Stimulated activated CD8-positive, alpha-beta memory T cell treated with anti-CD3 and anti-CD28 coated beads, Interleukin-2, amount 100 ng/mL, for 1 hour (primary cell): ENCODE measurements around the gene CTBP2.

ENCODE experiments used
- DNase-seq, 2 donors: peaks; one replicate each; pipeline ENCODE4 v3.0.0-alpha.2; 2020; ENCODE audit warnings: low read depth in 2 of 2

CTBP2 gene

DNA sequence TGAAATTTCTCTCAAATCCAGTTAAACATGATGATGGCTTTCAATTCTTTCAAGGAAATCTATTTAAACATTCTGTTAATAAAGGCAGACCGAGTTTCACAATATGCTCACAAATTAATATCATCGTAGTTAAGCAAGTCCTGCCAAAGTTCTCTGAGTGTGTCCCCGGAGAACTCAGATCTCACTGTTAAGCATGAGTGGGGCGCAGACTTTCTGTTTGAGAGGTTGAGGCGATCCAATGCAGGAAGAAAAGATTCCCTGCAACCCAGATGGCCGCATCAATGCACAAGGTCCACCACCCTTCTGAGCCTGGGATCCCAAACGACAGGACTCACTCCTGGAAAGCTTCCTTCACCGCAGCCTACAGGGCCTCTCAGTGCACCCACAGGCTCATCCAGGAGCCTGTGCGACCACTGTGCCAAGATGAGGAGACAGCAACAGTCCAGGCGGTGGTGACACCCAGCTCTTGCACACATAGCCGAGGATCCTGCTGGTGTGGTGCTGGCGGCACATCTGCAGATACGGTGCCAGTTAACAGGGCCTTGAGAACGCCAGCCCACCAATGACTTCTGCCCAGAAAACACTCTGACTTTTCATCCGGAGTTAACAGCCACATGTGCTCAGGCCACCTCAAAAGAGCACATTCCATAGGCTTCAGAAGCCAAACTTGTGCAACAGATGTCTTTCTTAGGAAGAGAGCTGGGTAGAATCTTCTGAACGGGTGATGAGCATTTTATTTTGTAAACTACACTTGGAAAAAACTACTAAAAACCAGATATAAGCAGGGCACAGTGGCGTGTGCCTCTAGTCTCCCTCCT, 116.3 kb downstream of the CTBP2 start:
- no peak for DNase-seq

DNA sequence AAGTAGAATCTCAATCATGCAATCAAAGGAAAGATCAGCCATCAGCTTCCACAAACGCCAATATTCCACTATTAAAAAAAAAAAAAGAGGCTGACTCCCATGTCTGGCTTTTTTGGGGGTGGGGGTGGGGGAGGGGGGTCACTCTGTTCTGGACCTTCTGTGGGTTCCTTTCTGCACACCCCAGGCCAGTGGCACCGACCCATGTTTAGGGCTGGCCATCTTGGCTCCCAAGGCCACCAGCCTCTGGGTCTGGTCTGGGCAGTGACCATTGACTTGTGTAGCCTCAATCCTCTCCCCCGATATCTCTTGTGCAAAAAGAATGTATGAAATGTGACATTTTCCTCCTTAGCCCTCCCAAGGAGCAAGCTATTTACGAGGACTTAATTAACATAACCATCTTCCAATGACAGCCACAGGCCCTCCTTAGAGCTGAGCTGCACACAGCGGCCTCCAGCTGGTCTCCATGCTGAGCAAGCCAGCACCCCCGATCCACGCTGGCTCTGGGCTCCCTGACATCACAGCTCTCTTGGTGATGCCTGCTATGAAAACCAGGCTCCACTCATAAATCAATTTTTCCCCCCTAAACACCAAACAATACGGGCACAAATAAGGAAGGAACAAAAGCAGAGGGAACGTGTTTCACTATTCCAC, 118.4 kb downstream of the CTBP2 start:
- no peak for DNase-seq

DNA sequence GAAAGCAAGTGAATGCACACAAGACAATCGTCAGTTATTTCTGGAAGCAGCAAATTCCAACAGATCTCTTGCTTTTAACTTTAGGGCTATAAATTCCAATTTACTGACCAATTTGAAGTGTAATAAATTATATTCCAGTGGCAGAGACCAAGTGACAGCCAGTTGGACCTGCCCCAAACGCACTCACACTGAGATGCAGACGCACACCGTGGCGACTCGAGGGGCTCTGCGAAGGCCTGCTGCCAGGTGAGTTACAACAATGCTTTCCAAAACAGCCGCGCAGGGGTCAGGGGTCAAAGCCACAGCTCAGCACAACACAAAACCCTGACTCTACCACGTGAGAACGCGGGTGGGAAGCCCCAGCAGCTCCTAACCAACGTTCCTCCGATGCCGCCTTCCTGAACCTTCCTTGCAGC, 121.0 kb downstream of the CTBP2 start:
- no peak for DNase-seq

DNA sequence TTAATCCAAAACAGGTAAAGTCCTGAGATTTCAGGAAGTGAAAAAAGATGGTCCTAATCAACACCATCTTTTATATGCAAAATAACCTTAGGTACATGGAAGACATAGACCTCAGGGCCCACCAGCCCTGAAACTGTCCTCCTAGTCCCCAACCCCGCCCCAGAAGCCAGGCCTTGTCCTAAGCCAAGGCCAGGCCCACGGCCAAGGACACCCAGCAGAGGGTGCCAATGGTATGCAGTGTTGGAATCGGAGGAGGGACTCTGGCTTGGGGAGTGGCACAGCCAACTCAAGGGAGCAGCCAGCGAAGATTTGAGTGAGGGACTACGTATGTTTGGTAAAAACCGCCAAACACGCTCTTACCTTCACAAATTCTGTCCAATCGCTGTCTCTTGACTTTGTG, 121.7 kb downstream of the CTBP2 start:
- no peak for DNase-seq

DNA sequence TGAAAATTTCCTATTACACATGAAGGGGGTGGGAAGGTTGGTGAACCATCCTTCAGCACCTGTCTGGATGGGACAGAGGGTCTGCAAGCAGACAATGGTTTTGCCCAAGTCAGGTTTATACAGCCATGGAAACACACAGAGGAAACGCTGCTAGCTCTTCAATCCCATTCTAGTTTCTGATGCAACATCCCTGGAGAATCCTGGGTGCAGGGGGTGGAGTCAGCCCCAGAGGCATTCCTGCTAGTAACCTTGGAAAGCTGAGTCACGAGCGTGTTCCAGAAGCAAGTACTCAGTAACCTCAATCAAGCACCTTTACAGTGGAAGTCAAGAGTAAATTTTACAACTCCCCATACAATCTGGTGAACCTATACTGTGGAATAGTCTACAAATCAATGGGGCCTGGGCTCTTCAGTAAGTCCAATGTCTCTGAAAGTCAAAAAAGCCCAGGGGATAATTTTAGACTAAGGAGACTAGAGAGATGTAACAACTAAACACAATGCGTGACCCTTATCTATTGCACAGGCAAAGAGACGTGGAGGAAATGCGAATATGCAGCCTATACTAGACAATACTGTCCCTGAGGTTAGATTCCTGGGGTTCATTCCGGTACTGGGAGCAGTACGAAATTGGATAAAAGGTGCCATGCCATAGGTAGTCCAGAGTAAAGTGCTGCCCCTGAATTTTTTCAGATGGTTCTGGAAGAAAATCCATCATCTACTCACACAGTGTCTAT, 123.1 kb downstream of the CTBP2 start:
- no peak for DNase-seq

DNA sequence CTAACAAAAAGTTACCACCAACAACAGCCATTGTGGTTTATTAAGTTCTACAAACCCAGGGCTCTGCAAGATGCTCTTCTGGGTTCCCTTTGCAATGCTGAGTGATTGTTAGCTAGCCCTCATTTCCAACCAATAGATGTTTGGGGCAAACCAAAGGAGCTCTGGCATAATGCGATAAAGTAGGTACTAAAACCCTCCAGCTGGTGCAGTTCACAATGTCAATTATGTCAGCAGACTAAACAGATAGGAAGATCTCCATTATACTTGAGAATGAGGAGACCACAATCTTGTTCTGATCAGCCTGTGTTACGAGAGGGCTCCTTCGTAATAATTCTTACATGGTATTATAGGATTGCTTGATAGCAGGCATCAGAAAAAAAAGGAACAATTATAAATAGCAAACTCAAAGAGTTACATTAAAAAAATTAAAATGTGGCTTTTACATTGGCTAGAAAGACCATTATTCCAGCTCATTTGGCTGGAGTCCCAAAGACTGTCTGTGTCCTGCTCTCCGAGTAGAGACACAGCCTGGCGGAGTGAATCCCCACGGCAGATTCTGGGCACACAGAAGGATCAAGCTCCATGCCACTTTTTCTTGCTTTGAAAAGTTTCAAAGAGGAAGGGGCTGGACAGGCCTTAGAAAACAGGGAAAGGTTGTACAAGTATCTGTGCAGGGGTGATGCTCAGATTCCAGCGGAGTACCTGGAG, 124.6 kb downstream of the CTBP2 start:
- no peak for DNase-seq

DNA sequence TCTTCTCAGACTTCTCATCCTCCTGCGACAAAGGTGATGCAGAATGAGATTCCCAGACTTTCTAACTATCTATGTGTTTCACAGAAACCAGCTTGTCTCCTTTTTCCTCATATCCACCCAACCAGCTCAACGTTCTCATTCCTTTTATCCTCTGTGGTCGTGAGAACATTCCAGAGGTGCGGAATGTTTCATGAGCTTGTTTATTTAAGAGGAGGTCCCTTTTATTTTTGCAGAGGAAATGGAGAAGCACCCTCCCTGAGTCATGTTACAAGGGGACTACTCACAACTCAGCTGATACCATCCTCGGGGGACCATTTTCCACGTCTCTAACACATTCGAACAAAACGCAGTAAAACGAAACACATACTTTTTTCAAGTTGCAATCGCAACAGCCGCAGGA, 125.2 kb downstream of the CTBP2 start:
- DNase-seq = no peak

DNA sequence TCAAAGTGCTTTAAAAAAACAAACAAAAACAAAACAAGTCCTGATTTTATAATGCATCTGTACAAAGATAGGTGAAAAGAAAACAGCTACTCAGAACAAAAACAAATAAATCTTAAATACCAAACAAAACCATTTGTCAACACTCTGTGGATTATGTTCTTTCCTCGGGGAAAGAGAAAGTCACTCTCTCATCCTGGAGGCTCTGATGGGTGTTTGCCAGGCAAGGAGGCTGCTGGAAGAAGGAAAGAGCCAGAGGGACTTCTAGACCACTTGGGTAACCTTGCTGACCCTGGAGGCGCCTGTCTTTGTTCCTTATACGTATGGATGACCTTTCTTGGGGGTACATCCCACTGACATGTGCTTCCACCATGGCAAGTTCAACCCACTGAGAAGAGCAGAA, 125.7 kb downstream of the CTBP2 start:
- no peak for DNase-seq

DNA sequence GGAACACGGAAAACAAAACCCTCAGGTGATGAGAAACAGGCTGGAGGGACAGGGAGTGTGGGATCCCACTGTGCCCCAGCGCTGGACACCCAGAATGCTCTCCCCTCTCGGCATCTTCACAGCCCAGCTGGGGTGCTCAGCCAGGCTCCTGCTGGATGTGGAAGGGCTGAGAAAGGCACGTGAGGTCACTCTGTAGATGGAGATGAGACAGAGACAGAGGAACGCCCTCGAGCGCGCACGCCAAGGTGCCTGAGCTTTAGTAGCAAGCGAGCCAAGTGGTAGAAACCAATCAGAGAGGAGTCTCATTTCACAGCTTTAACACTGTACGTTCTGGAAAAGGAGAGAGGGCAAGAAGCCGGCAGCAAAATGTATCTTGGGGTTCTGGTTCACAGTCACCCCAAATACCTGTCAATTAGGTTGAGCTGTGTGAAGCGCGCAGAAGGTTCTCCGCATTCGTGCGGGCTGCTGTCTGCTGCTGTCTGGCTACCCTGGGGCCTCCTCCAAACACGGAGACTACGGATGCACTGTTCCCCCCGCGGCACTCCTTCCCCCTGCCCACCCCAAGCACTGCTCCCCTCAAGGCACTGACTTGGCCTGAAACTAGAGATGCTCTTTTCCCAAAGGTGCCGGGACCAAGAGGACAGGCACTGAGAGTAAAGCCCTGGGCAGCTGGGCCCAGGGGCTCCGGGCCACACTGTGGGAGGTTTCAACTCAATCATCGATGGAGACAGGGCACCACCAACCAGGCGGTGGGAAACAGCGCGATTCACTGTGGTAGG, 127.0 kb downstream of the CTBP2 start:
- DNase-seq = no peak

DNA sequence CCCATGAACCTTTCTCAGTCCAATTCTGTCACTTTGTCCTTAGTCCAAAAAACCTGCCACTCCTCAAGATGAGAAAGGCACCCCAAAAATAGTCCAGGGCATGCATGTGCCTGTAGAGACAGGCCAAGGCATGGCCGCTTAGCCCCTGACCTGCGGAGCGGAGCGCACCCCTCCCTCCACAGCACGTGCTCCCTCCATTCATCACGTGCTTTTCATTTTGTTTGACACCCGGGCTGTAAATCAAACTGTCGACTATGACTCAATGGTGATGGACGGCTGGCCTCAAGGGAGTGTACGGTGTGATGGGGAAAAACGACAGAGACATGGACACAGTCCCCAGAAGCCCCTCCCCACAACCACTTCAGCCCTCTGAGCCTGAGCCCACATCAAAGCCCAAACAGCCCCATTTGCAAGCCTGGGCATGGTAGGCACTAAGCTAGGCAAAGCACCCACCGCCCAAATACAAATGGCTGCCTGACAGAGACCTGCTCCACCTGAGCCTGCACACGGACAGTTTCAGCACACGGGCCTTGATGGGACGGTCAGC, 127.8 kb downstream of the CTBP2 start:
- no peak for DNase-seq

DNA sequence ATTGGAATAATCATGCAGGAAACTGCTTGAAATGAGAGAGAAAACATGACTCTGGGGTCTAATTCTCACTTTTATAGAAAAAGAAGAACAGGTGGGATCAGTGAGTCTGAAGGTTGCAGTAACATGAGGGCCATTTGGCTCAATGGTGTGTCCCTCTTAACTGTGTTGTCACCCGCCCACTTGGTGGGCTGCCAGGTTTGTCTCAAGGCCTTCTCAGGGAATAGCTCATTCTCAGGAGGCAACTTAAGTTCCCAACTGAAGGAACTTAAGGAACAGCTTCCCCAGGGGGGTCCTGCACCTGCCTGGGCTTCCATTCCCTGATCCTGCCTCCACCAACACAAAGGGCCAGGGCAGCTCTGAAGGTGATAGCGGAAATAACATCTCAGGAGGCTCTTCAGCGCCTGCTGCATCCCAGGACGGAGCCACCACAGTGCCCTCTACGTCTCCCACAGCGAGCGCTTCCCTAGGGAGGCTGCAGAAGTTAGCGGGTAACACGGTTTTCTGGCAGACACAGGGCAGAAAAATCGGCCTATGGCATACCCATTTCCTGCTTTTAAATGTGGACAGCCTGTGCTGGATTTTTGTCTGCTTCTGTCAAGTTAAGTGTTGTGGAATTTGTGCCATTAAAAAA, 129.7 kb downstream of the CTBP2 start:
- DNase-seq = no peak

DNA sequence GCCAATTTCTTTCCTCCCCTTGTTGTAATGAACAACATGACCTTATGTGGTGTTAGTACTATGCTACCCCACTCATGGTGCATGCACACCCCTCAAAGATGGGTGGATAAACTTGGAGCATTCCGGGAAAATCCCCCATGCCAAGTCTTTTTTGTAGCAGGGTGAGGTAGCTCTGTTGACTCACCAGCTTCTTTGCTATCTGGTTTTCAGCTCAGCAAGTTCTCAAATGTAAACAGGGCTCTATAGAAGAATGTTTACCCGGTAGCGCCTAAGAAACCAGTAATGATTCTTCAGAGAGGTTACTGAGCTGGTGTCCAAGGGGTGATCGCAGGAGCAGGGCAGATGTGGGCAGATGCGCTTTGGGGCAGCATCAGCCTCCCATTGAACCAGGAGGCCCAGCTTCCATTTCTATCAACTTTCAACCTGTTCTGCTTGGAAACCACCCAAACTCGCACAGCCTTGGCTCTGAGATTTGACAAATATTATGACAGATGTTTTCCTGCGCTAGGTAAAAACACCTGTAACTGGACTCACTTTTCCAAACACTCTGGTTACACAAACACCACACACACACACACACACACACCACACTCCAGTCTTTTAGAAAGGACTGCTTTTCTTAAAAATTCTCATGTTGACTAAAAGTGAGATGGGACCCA, 130.7 kb downstream of the CTBP2 start:
- no peak for DNase-seq

DNA sequence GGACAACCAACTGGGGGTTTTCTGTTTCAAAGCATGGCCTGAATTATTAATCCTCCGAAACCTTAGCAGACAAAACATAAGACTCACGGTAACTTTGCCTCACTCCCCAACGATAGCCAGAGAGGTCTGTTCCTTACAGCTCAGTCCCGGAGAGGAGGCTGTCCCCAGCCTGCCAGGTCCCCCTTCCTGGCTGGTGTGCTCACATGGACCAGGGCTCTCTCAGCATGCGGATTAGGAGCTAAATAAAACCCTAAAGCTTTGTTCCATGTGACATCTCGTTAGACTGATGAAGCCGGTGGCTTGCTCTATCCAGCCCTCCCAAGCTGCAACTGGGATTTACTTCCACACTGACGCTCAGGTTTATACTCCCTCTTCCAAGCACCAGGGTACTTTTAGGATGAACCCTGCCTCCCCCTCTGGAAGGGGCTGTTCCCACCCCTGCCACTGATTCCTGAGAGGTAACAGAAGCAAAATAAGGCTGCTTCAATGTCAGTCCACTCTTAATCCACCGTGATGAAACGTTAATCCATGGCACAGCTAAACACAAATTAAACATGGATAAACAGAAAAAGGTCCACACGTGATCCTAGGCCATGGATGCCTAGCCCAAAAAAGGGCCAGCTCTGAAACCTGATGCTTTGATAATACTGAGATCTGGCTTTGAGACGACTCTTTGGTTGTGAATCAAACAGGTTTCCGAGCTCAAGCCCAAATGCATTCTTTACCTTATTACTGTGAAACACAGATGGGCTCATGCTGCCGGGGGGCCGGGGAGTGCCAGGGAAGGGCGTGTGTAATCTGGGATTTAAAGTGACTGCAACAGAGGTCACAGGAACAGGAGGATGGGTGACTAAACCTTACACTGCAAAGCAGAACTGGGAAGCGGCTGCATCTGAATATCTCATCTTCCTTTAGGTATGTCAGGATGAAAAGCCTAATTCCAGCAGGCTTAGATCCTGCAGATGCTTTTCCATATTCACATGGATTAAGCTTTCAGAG, 132.2 kb downstream of the CTBP2 start:
- DNase-seq = no peak

DNA sequence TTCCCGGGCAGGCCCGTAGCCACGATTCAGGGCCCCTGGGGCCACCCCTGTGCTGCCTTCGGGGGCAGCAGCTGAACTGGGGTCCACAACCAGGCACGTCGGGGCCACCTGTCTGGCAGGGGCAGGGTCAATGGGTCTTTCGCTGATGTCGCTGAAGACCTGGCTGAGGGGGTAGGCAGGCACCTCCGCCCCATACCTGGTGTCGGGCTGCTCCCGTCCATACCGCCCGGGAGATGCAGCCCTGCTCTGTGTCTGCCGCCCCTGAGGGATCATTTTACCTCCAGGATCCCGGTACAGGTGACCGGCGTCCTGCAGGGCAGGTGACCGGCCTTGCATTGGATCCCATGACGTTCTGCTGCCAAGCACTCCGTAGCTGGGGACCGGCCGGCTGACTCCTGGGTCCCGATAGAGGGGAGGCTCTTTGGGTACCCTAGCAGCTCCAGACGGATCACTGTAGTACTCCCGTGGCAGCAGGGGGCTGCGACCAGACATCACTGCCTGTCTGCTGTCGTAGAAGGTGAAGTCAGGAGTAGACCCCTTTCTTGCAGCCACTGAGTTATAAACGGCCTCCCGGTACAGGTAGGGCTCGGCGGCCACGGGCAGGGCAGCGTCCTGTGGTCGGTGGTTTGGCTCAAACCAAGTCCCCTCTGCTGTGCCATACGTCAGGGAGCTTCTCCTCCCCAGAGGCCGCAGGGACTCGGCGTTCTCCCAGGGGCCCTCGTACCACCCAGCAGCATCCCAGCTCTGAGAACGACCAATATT, 133.2 kb downstream of the CTBP2 start:
- no peak for DNase-seq

DNA sequence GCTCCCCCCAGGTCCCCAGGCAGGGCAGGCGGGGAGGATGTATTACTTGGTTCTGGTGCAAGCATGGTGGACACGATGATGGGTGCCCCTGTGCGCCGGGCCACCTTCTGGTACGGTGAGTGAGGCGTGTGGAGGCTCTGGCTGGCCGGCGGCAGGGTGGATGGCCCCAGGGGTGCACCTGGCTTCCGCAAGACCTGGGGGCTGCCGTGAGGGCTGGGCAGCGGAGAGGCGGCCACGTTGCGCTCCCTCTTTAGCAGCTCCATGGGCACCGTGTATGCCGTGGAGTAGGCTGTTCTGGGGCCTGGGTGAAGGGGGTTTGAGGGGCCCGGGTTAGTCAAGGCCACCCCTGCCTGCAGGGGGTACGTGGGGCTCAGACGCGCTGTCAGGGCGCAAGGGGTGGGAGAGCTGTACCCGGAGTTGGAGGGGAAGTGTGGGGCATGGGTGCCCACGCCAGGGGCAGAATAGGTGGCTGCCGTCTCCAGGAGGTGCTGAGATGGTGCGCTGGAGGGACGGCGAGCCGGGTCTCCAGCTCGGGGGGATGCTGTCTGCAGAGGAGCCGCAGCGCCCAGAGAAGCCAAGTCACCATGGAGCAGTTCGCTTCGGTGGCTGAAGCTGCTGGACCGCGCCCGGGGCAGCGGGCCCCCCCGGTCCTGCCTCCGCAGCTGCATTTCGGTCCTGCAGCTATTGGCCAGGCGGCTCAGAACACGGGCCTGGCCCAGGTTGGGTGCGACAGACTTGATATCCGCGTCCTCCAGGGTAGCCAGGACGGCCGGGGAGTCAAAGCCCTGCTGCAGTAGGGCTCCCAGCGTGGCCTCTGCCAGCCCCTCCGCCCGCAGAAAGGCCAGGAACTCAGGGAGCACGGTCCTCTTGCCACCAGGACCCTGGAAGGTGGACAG, 134.1 kb downstream of the CTBP2 start:
- DNase-seq = no peak

DNA sequence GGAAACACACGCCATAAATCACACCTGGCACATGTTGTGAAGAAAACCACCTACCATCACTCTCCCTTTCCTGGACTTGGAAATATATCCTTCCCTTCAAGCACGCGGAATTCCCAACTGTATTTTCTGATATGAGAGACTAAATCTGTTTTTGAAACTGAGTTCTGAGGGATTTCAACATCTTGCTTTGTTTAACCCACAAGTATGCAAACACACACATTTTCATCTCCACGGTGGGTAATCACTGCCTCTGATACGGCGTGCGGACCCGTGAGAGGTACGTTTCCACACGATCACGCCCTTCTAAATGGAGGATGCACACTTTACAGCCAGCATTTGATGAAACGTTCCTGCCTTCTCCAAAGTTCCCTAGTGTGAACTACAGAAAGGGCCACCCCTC, 135.0 kb downstream of the CTBP2 start:
- DNase-seq = no peak
